Neural progenitor cell (in vitro differentiated cells): ENCODE results near the gene SLC10A7. TPM values are rescaled to one million over a fixed set of nuclear protein-coding genes. Genes with fewer than 3 reads are reported as not detected.

Source experiments
- DNase-seq: peaks from one replicate; pipeline ENCODE4 v3.0.0-alpha.2; 2016; ENCODE audit warnings: low spot score
- H2AFZ ChIP-seq: fragments of 200-600 bp; sonication (generic); replicated peaks from 2 replicates; pipeline ENCODE4 v1.6.1; 2016; ENCODE audit warnings: antibody characterized with exemption
- H3F3A ChIP-seq: fragments of 200-600 bp; sonication (generic); 2 replicates; pipeline ENCODE4 v1.6.1; 2016; ENCODE audit warnings: antibody characterized with exemption, low read depth
- H3K27ac ChIP-seq: fragments of 200-600 bp; sonication (generic); 2 replicates; pipeline ENCODE4 v1.5.1; 2016; ENCODE audit warnings: mild to moderate bottlenecking
- H3K27me3 ChIP-seq: fragments of 200-600 bp; sonication (generic); 2 replicates; pipeline ENCODE4 v1.6.1; 2016; ENCODE audit warnings: mild to moderate bottlenecking, moderate library complexity
- H3K36me3 ChIP-seq: fragments of 200-600 bp; sonication (generic); 2 replicates; pipeline ENCODE4 v1.5.1; 2016
- H3K4me1 ChIP-seq: fragments of 200-600 bp; sonication (generic); 2 replicates; pipeline ENCODE4 v1.6.1; 2016; ENCODE audit warnings: mixed run types
- H3K4me2 ChIP-seq: fragments of 200-600 bp; sonication (generic); 2 replicates; pipeline ENCODE4 v1.6.1; 2016
- H3K4me3 ChIP-seq: fragments of 200-600 bp; sonication (generic); 2 replicates; pipeline ENCODE4 v1.5.1; 2016
- H3K79me2 ChIP-seq: fragments of 200-600 bp; sonication (generic); 2 replicates; pipeline ENCODE4 v1.6.1; 2016; ENCODE audit warnings: low read depth
- H3K9ac ChIP-seq: fragments of 200-600 bp; sonication (generic); 2 replicates; pipeline ENCODE4 v1.6.1; 2016
- H3K9me3 ChIP-seq: fragments of 200-600 bp; sonication (generic); 2 replicates; pipeline ENCODE4 v1.5.1; 2016; ENCODE audit warnings: low read depth
- H4K20me1 ChIP-seq: fragments of 200-600 bp; sonication (generic); 2 replicates; pipeline ENCODE4 v1.6.1; 2016; ENCODE audit warnings: low read depth
- H3K27ac Mint-ChIP-seq: 3 replicates; pipeline ENCODE4 v1.8.0; 2021; ENCODE audit warnings: mixed read lengths
- H3K27me3 Mint-ChIP-seq: 2 replicates; pipeline ENCODE4 v1.8.0; 2022; ENCODE audit warnings: low read depth, mild to moderate bottlenecking, inconsistent platforms, moderate library complexity, mixed read lengths; ENCODE audit not compliant: insufficient read depth
- H3K36me3 Mint-ChIP-seq: 3 replicates; pipeline ENCODE4 v1.8.0; 2021; ENCODE audit warnings: mixed read lengths
- H3K4me1 Mint-ChIP-seq: 3 replicates; pipeline ENCODE4 v1.8.0; 2021; ENCODE audit warnings: mixed read lengths
- H3K4me3 Mint-ChIP-seq: 3 replicates; pipeline ENCODE4 v1.8.0; 2021; ENCODE audit warnings: mild to moderate bottlenecking, moderate library complexity, mixed read lengths
- H3K9me3 Mint-ChIP-seq: 3 replicates; pipeline ENCODE4 v1.8.0; 2020; ENCODE audit warnings: mixed read lengths
- CTCF ChIP-seq: fragments of 200-600 bp; sonication (generic); IDR thresholded peaks from 2 replicates; pipeline ENCODE4 v1.5.1; 2017; ENCODE audit warnings: antibody characterized with exemption, mild to moderate bottlenecking
- EZH2 ChIP-seq: fragments of 200-600 bp; sonication (generic); IDR thresholded peaks from 2 replicates; pipeline ENCODE4 v1.6.1; 2017; ENCODE audit warnings: antibody characterized with exemption, mild to moderate bottlenecking, moderate library complexity
- EZH2phosphoT487 ChIP-seq: fragments of 200-600 bp; sonication (generic); IDR thresholded peaks from 2 replicates; pipeline ENCODE4 v1.6.1; 2017; ENCODE audit warnings: antibody characterized with exemption
- total RNA-seq: library from RNA; depleted of rRNA; stranded (reverse); fragments of >200 nt; gene quantifications from 2 replicates; pipeline ENCODE4 v1.2.3, GENCODE V29; 2015; ENCODE audit warnings: low replicate concordance

Gene SLC10A7
- total RNA-seq, 1 donor from 2014 or later = 9.9 TPM

DNA sequence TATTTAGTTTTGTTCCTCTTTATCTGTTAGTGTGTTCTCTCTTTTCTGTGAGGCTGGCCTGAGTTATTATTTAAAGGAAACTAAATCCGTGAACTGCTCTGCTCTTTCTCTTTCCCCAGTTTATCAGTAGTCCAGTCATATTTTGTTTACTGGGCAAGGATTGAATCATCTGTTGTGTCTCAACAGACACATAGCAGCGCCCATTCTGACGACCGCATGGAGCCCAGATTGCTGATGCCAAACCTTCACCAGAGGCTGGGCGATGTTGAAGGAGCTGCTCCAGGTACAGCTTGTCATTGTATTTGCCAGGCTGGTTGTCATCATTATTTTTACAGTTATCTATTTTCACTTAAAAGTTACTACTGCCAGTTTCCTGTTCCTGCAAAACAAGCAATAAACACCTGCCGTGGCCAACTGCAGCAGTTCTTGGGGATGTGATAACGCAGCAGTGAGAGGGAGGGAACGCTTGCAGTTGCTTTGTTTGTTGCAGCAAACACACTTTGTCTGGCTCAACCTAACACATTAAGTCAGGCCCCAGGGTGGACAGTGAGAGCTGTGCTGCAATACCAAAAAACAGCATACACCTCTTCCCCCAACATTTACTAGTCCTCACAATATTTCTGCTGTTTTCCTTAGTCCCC lies 297.3 kb downstream of the SLC10A7 start:
- DNase-seq = no peak
- peaks cover 4% of the 10 kb centered on the region for H3K4me1 Mint-ChIP-seq
- peak overlapping the region; percentile 77 for H2AFZ ChIP-seq
- H3K9me3 Mint-ChIP-seq = no peaks in the 10 kb centered on the region
- no peak overlapping the region for H3K27ac ChIP-seq
- no peak overlapping the region for H3K27ac Mint-ChIP-seq
- no peaks in the 10 kb centered on the region for H3K79me2 ChIP-seq
- no peaks in the 10 kb centered on the region for H3K36me3 ChIP-seq
- no peaks in the 10 kb centered on the region for H3K27me3 ChIP-seq
- H3K9me3 ChIP-seq = no peaks in the 10 kb centered on the region
- no peak overlapping the region for H3K9ac ChIP-seq
- peak overlapping the region; percentile 7 for H3K4me2 ChIP-seq
- no peaks in the 10 kb centered on the region for H3K36me3 Mint-ChIP-seq
- H4K20me1 ChIP-seq = no peaks in the 10 kb centered on the region
- no peaks in the 10 kb centered on the region for H3F3A ChIP-seq
- H3K4me3 Mint-ChIP-seq = no peak overlapping the region
- no peak overlapping the region for H3K4me3 ChIP-seq
- no peaks in the 10 kb centered on the region for H3K27me3 Mint-ChIP-seq
- H3K4me1 ChIP-seq = peaks cover 5% of the 10 kb centered on the region
- no peak for TF ChIP-seq EZH2phosphoT487
- no peak for TF ChIP-seq EZH2
- no peak for TF ChIP-seq CTCF

- no peak overlapping the region for H3K27ac Mint-ChIP-seq
Measured at GRCh38 chr4:146222313-146222712, 299.4 kb downstream of the SLC10A7 start.

GRCh38 chr4:146214238-146214637 lies 307.5 kb downstream of the SLC10A7 start, which contains the start of gene REELD1:
TSS of gene REELD1 (plus strand) at chr4:146214538. CDS start at chr4:146216953, 2,415 bp downstream.
- TF ChIP-seq CTCF (no peak), EZH2 (no peak), EZH2phosphoT487 (no peak)
- no peak for DNase-seq
- H3K4me2 ChIP-seq = no peak within 1 kb of the TSS
- no peak within 1 kb of the TSS for H2AFZ ChIP-seq
- no peaks in the 10 kb centered on the region for H4K20me1 ChIP-seq
- no peaks in the 10 kb centered on the region for H3F3A ChIP-seq
- H3K4me1 Mint-ChIP-seq = no peaks in the 10 kb centered on the region
- H3K9ac ChIP-seq = no peak within 1 kb of the TSS
- no peaks in the 10 kb centered on the region for H3K79me2 ChIP-seq
- H3K4me3 Mint-ChIP-seq = no peak within 1 kb of the TSS
- no peaks in the 10 kb centered on the region for H3K36me3 Mint-ChIP-seq
- H3K4me3 ChIP-seq = no peak within 1 kb of the TSS
- H3K9me3 ChIP-seq = no peaks in the 10 kb centered on the region
- no peaks in the 10 kb centered on the region for H3K27me3 ChIP-seq
- no peaks in the 10 kb centered on the region for H3K27me3 Mint-ChIP-seq
- no peak within 1 kb of the TSS for H3K27ac ChIP-seq
- H3K9me3 Mint-ChIP-seq = no peaks in the 10 kb centered on the region
- no peaks in the 10 kb centered on the region for H3K4me1 ChIP-seq
- no peaks in the 10 kb centered on the region for H3K36me3 ChIP-seq
- no peak within 1 kb of the TSS for H3K27ac Mint-ChIP-seq

More at GRCh38 chr4:146222313-146222712, 299.4 kb downstream of the SLC10A7 start:
- no peaks in the 10 kb centered on the region for H3K79me2 ChIP-seq
- H3K4me2 ChIP-seq = no peak overlapping the region
- H3K27me3 ChIP-seq = no peaks in the 10 kb centered on the region
- Mint-ChIP-seq H3K9me3 (no peaks in the 10 kb centered on the region), H3K4me1 (peaks cover 4% of the 10 kb centered on the region), H3K36me3 (no peaks in the 10 kb centered on the region), H3K27me3 (no peaks in the 10 kb centered on the region), H3K4me3 (no peak overlapping the region)
- no peak overlapping the region for H2AFZ ChIP-seq
- no peak overlapping the region for H3K9ac ChIP-seq
- H3K27ac ChIP-seq = no peak overlapping the region
- H3K36me3 ChIP-seq = no peaks in the 10 kb centered on the region
- H3F3A ChIP-seq = no peaks in the 10 kb centered on the region
- H3K4me3 ChIP-seq = no peak overlapping the region
- H4K20me1 ChIP-seq = no peaks in the 10 kb centered on the region
- DNase-seq = no peak
- H3K4me1 ChIP-seq = peaks cover 5% of the 10 kb centered on the region
- no peaks in the 10 kb centered on the region for H3K9me3 ChIP-seq
- no peak for TF ChIP-seq EZH2phosphoT487

DNA sequence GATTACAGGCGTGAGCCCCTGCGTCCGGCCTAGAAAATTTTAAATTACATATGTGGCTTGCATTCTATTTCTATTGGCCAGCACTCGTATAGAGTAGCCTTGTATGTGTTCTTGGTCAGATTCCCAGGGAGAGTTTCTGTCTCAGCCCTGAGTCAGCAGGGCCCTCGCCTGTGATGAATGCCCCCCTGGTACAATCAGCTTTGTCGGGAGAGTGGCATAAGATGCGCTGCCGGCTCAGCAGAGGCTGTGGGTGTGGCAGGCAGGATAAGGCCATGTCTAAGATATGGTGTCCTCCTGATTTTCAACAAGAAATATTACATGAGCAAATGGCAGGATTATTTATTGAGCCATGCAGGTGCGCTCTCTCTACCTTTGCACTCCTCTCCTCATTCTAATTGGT lies 309.0 kb downstream of the SLC10A7 start:
- no peak overlapping the region for H3K4me2 ChIP-seq
- Mint-ChIP-seq H3K4me1 (no peaks in the 10 kb centered on the region), H3K27ac (no peak overlapping the region)

More for the DNA sequence above, 309.0 kb downstream of the SLC10A7 start:
- no peaks in the 10 kb centered on the region for H3K9me3 Mint-ChIP-seq
- Histone ChIP-seq H3F3A (no peaks in the 10 kb centered on the region), H3K9ac (no peak overlapping the region), H2AFZ (no peak overlapping the region), H4K20me1 (no peaks in the 10 kb centered on the region), H3K79me2 (no peaks in the 10 kb centered on the region), H3K27me3 (no peaks in the 10 kb centered on the region), H3K27ac (no peak overlapping the region), H3K9me3 (no peaks in the 10 kb centered on the region), H3K4me3 (no peak overlapping the region), H3K4me1 (no peaks in the 10 kb centered on the region), H3K36me3 (no peaks in the 10 kb centered on the region)
- no peak for DNase-seq
- TF ChIP-seq CTCF = no peak
- no peak for TF ChIP-seq EZH2phosphoT487
- no peak for TF ChIP-seq EZH2
- H3K4me3 Mint-ChIP-seq = no peak overlapping the region
- no peaks in the 10 kb centered on the region for H3K36me3 Mint-ChIP-seq
- no peaks in the 10 kb centered on the region for H3K27me3 Mint-ChIP-seq
